Testis (tissue), 2 donors: ENCODE measurements around the gene CCL27.

Experiments
- POLR2A ChIP-seq: fragments of 450-650 bp; IDR thresholded peaks from one replicate; pipeline ENCODE4 v1.6.1; 2017; ENCODE audit warnings: antibody characterized with exemption, mild to moderate bottlenecking, moderate library complexity
- TF ChIP-seq, protein P1 (sequence below), 3 experiments: fragments of 450-650 bp in 2 of 3; fragments of 200-600 bp in 1 of 3; sonication (generic) in 1 of 3; IDR thresholded peaks; one replicate each; pipeline ENCODE4 v1.5.1; 2016 to 2019; ENCODE audit warnings: antibody characterized with exemption in 3 of 3, mild to moderate bottlenecking in 2 of 3, moderate library complexity in 1 of 3

DNA sequence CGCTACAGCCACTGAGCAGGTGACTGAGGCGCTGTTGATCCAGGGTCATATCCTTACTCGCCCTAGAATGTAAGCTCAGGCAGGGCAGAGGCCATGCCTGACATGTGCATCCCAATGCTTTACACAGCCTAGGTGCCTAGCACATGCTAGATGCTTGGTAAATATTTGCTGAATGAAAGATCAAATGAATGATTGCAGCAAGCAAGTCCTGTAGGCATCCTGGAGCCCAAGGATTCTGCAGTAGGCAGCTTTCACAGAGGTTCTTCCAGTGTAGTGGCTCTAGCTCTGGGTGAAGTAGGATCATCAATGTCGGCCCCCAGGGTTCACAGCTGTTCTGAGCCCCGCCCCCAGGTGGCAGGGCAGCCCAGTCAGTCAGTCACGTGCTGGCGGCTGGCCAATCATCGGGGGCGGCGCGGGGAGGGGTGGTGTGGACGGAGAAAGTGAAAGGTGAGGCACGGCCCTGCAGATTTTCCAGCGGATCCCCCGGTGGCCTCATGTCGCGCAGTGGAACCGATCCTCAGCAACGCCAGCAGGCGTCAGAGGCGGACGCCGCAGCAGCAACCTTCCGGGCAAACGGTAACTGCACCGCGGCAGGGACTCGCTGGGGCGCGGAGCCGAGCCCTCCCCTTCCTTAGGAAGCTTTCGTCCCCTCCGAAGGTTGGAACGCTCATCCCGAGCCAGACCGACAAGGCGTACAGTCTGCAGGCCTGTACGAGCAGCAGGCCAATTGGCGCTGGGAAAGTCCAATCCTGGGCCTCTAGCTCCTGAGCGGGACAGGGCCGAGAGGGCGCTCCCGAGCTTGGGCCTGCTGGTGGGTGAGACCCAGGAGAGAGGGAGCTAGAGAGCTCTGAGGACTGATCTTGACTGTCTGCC, 16.0 kb downstream of the CCL27 start, which contains the start of gene GALT:
- TF ChIP-seq, protein P1, sequence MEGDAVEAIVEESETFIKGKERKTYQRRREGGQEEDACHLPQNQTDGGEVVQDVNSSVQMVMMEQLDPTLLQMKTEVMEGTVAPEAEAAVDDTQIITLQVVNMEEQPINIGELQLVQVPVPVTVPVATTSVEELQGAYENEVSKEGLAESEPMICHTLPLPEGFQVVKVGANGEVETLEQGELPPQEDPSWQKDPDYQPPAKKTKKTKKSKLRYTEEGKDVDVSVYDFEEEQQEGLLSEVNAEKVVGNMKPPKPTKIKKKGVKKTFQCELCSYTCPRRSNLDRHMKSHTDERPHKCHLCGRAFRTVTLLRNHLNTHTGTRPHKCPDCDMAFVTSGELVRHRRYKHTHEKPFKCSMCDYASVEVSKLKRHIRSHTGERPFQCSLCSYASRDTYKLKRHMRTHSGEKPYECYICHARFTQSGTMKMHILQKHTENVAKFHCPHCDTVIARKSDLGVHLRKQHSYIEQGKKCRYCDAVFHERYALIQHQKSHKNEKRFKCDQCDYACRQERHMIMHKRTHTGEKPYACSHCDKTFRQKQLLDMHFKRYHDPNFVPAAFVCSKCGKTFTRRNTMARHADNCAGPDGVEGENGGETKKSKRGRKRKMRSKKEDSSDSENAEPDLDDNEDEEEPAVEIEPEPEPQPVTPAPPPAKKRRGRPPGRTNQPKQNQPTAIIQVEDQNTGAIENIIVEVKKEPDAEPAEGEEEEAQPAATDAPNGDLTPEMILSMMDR (IDR thresholded peaks at IDR 0.05): peak; percentile 6 to 47 (median 13)
- TF ChIP-seq POLR2A: no peak
